K562 (cell line): ENCODE data around the gene C1R. TPM values are rescaled to one million over a fixed set of nuclear protein-coding genes. Genes with fewer than 3 reads are reported as not detected.

ENCODE experiments used
- CREB3L1 ChIP-seq: fragments of 450-650 bp; IDR thresholded peaks from 2 replicates; pipeline ENCODE4 v1.6.1; 2014; ENCODE audit warnings: low read depth, mild to moderate bottlenecking, moderate library complexity, borderline replicate concordance
- ELK3 ChIP-seq: fragments of 450-650 bp; formaldehyde crosslinking; IDR thresholded peaks from 2 replicates; pipeline ENCODE4 v1.4.0; 2020; ENCODE audit warnings: mild to moderate bottlenecking
- EWSR1 ChIP-seq: fragments of 450-650 bp; IDR thresholded peaks from 2 replicates; pipeline ENCODE4 v1.6.1; 2018; ENCODE audit warnings: borderline replicate concordance, mild to moderate bottlenecking, low read depth, moderate library complexity; ENCODE audit not compliant: partially characterized antibody
- HDGF ChIP-seq: fragments of 450-650 bp; IDR thresholded peaks from 2 replicates; pipeline ENCODE4 v1.6.1; 2016
- HMBOX1 ChIP-seq: sonication (generic); IDR thresholded peaks from 2 replicates; pipeline ENCODE4 v1.6.1; 2016
- HMGN3 ChIP-seq: IDR thresholded peaks from 2 replicates; pipeline ENCODE4 v1.6.1; 2011; ENCODE audit warnings: borderline replicate concordance, low read depth, mild to moderate bottlenecking, mixed read lengths, low read length; ENCODE audit not compliant: insufficient read length; ENCODE audit errors: extremely low read depth
- HSF4 ChIP-seq: fragments of 250-450 bp; sonication (Bioruptor Pico); IDR thresholded peaks from 2 replicates; pipeline ENCODE4 v2.1.2; 2022; ENCODE audit warnings: mild to moderate bottlenecking, moderate library complexity, borderline replicate concordance
- IFI16 ChIP-seq: fragments of 250-450 bp; sonication (Bioruptor Pico); IDR thresholded peaks from 2 replicates; pipeline ENCODE4 v2.1.2; 2022; ENCODE audit warnings: mild to moderate bottlenecking, inconsistent platforms
- LEF1 ChIP-seq: fragments of 450-650 bp; IDR thresholded peaks from 2 replicates; pipeline ENCODE4 v1.6.1; 2016; ENCODE audit warnings: mild to moderate bottlenecking
- MAFG ChIP-seq: fragments of 450-650 bp; conservative IDR thresholded peaks from 2 replicates; pipeline ENCODE4 v1.6.1; 2016; ENCODE audit warnings: missing genetic modification characterization, missing compliant biosample characterization
- MBD2 ChIP-seq: sonication (generic); IDR thresholded peaks from 2 replicates; pipeline ENCODE4 v1.6.1; 2016; ENCODE audit warnings: low read depth, borderline replicate concordance
- NELFE ChIP-seq: IDR thresholded peaks from 2 replicates; pipeline ENCODE4 v1.6.1; 2011; ENCODE audit warnings: mild to moderate bottlenecking; ENCODE audit not compliant: insufficient read depth, insufficient read length
- PHF21A ChIP-seq: fragments of 450-650 bp; IDR thresholded peaks from 2 replicates; pipeline ENCODE4 v1.6.1; 2017; ENCODE audit warnings: low read depth, borderline replicate concordance
- RBM17 ChIP-seq: fragments of 200-400 bp; formaldehyde crosslinking; IDR thresholded peaks from 2 replicates; pipeline ENCODE4 v1.6.1; 2017; ENCODE audit warnings: low read depth, mild to moderate bottlenecking, low read length, borderline replicate concordance
- SAFB ChIP-seq: fragments of 200-400 bp; formaldehyde crosslinking; IDR thresholded peaks from 2 replicates; pipeline ENCODE4 v1.6.1; 2017; ENCODE audit warnings: low read depth, low read length, borderline replicate concordance
- SETDB1 ChIP-seq: IDR thresholded peaks from one replicate; pipeline ENCODE4 v1.6.1; 2012; ENCODE audit warnings: low read length, control low read depth, inconsistent platforms
- SMARCE1 ChIP-seq: fragments of 450-650 bp; IDR thresholded peaks from 2 replicates; pipeline ENCODE4 v1.7.1; 2016; ENCODE audit warnings: mild to moderate bottlenecking
- SPI1 ChIP-seq: IDR thresholded peaks from 2 replicates; pipeline ENCODE4 v1.6.1; 2011; ENCODE audit warnings: low read depth, low read length, control low read depth, borderline replicate concordance
- TCF3 ChIP-seq: sonication (generic); formaldehyde crosslinking; IDR thresholded peaks from 2 replicates; pipeline ENCODE4 v1.4.0; 2020; ENCODE audit warnings: mild to moderate bottlenecking, missing genetic modification reagents
- TFAP4 ChIP-seq: sonication (generic); formaldehyde crosslinking; IDR thresholded peaks from 2 replicates; pipeline ENCODE4 v1.8.0; 2022; ENCODE audit warnings: missing genetic modification reagents, mild to moderate bottlenecking, moderate library complexity, borderline replicate concordance
- USF1 ChIP-seq: sonication (generic); formaldehyde crosslinking; IDR thresholded peaks from 2 replicates; pipeline ENCODE4 v1.9.0; 2022; ENCODE audit warnings: mild to moderate bottlenecking, missing genetic modification reagents
- XRCC4 ChIP-seq: IDR thresholded peaks from one replicate; pipeline ENCODE4 v1.6.1; 2011; ENCODE audit not compliant: insufficient read depth, insufficient read length; ENCODE audit errors: extremely low read depth
- ZC3H4 ChIP-seq: sonication (generic); formaldehyde crosslinking; IDR thresholded peaks from 2 replicates; pipeline ENCODE4 v1.9.0; 2021; ENCODE audit warnings: missing genetic modification reagents, borderline replicate concordance
- ZEB2 ChIP-seq: fragments of 450-650 bp; IDR thresholded peaks from 2 replicates; pipeline ENCODE4 v1.6.1; 2016
- ZNF778 ChIP-seq: fragments of 450-650 bp; formaldehyde crosslinking; IDR thresholded peaks from 2 replicates; pipeline ENCODE4 v1.4.0; 2020; ENCODE audit warnings: mild to moderate bottlenecking, moderate library complexity
- polyA plus RNA-seq, 8 experiments: library from polyadenylated mRNA; depleted of rRNA in 4 of 8; stranded (reverse) in 5 of 8; unstranded in 3 of 8; fragments of >200 nt; fragmentation: Nextera tagmentation in 2 of 8; fragmentation: Illumina TruSeq in 1 of 8; extraction: Ambion mirVana in 2 of 8; extraction: Trizol in 1 of 8; gene quantifications; 2 replicates each; pipeline versions ENCODE4 v1.2.1 to v1.2.3, GENCODE V29; 2011 to 2014; ENCODE audit warnings: inconsistent platforms in 1 of 8, missing spikeins in 1 of 8
- total RNA-seq, 7 experiments: library from RNA; depleted of rRNA in 6 of 7; stranded (reverse); fragments of >200 nt in 6 of 7; fragmentation: Illumina TruSeq in 2 of 7; extraction: Trizol in 2 of 7; gene quantifications; 2 replicates each; pipeline versions ENCODE4 v1.2.1 to v1.2.3, GENCODE V29; 2011 to 2021; ENCODE audit warnings: low replicate concordance in 1 of 7

C1R gene
- total and polyA plus RNA-seq, 9 of the 15 experiments (the other 6 are each of a cell fraction or from before 2014, with no cell fraction given) = 0.07 to 1.0 (median 0.33) TPM; not detected in 1

GRCh38 chr12:7108796-7109571 is 16.7 kb upstream of the C1R start, which contains the start of gene C1RL (continued):
- TF ChIP-seq TCF3 (CRISPR knock-in tag) = no peak
- no peak; the same call in none of the 2 replicates for TF ChIP-seq LEF1
- TF ChIP-seq SAFB = no peak
- no peak for TF ChIP-seq NELFE
- TF ChIP-seq HSF4 = no peak
- TF ChIP-seq ZNF778 = no peak
- no peak for TF ChIP-seq SETDB1
- TF ChIP-seq TFAP4 (CRISPR knock-in tag) = peak; percentile 47; the same call in 1 of the 2 replicates
- no peak for TF ChIP-seq IFI16
- TF ChIP-seq HDGF = no peak
- no peak for TF ChIP-seq HMGN3
- TF ChIP-seq ZEB2 = no peak
- TF ChIP-seq PHF21A = peak; percentile 16; the same call in 1 of the 2 replicates
- no peak for TF ChIP-seq USF1 (CRISPR knock-in tag)
- TF ChIP-seq RBM17 = no peak
- no peak for TF ChIP-seq ZC3H4 (CRISPR knock-in tag)
- peak; percentile 60 for TF ChIP-seq SMARCE1
- TF ChIP-seq HMBOX1 = no peak
- no peak for TF ChIP-seq ELK3
- TF ChIP-seq MAFG (tag) = no peak
- TF ChIP-seq EWSR1 = no peak
- peak; percentile 58; the same call in 1 of the 2 replicates for TF ChIP-seq MBD2
- TF ChIP-seq CREB3L1 = no peak
- TF ChIP-seq SPI1 = peak; percentile 90
- no peak for TF ChIP-seq XRCC4
